MV-4-11 (cell line): Measurements from ENCODE around the gene EMILIN3.

ENCODE experiments used
- DNase-seq: peaks from one replicate; lab custom pipeline; 2025; lab: John Stamatoyannopoulos, UW

EMILIN3 gene

GRCh38 chr20:41391587-41392001 is 25.0 kb upstream of the EMILIN3 start:
- no peak for DNase-seq

DNA sequence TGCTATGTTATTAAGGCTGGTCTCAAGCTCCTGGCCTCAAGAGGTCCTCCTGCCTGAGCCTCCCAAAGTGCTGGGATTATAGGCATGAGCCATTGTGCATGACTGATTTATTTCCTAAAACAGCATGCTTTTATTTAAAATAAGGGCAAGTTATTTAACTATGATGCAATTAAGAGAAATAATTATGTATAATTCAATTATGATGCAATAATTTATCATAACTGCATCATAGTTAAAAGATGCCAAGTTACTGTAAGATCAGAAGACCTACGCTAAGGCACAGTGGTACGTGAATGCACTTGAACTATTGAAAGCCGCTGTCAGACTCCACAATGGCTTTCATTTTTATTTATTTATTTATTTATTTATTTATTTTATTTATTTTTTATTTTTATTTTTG is 24.3 kb upstream of the EMILIN3 start:
- no peak for DNase-seq

DNA sequence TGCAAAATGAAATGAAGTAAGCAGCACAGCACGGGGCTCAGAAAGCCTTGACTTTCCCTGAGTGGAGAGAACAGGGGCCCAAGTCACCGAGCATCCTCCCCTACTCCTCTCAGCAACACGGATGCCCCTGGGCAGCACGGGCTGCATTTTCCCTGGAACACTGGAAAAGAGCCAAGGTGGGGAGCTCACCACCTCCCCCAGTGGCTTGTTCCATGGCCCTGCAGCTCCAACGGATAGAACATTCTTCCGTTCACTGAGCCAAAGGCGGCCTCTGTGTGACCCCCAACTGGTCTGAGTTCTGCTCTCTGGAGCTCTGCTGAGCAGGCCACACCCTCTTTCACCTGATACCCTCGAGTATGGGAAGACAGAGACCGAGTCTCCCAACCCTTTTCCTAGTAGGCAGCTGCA is 20.8 kb upstream of the EMILIN3 start:
- no peak for DNase-seq

GRCh38 chr20:41386502-41387427 is 20.1 kb upstream of the EMILIN3 start:
- no peak for DNase-seq

DNA sequence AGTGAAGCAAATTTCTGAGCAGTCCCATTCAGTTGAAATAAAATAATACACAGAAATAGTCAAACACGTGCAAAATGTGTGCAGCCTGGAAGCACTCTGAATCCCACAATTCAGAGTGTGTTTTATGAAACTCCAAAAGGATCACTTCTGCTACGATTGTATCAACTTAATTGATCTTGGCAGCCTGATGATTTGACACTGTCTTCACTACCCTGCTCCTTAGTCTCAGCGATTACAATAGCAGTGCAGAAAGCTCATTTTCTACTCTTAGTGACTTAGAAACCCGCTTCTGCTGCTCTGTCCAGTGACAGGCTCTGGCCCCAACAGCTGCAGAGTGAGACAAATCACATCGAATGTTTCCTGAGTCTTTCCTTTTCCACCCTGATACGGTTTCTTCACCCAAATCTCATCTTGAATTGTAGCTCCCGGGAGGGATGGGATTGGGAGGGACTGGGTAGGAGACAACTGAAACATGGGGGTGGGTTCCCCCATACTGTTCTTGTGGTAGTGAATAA is 16.2 kb upstream of the EMILIN3 start:
- DNase-seq = no peak

DNA sequence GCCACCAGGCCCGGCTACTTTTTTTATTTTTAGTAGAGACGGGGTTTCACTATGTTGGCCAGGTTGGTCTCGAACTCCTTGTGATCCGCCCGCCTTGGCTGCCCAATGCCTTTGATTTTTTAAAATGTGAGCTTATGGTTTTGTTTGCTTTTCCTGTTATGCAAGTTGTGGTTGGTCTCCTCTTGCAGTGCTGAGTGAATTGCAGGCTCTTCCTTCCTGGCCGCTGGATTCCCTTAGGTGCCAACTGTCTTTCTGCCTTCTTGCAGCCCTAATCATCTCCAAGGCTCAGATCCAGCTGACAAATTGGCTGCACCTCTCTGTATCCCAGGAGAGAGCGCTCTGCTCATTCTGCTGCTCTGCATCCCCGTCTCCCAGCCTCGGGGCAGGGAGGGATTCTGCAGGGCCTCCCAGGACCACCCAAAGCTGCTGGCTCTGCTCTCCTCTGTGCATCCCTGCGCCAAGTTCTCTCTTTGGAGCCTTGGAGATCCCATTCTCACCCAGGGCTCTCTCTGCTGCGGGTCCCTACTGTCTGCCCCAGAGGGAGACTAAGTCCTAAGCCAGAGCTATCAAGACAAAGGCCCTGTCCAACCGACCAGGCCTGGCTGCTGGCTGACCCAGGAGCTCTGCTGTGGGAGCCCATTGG is 14.1 kb upstream of the EMILIN3 start:
- DNase-seq = peak; percentile 61

GRCh38 chr20:41379551-41379950 is 12.9 kb upstream of the EMILIN3 start:
- DNase-seq = peak; percentile 24

GRCh38 chr20:41377275-41377674 is 10.7 kb upstream of the EMILIN3 start:
- DNase-seq = no peak

DNA sequence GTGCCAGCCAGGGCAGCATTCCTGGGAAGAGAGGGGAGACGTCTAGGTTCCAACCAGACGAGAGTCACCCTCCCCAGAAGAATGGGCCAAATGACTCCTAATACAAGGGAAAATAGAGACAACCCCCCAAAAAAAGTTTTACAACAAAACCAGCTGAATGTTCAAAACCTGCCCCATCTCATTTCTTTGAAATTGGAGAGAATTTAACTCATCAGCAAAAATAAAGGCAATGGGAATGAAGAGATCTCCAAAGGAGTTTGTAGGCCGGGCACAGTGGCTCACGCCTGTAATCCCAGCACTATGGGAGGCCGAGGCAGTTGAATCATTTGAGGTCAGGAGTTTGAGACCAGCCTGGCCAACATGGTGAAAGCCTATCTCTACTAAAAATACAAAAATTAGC is 9.7 kb upstream of the EMILIN3 start:
- no peak for DNase-seq

GRCh38 chr20:41375846-41376245 is 9.2 kb upstream of the EMILIN3 start:
- no peak for DNase-seq

DNA sequence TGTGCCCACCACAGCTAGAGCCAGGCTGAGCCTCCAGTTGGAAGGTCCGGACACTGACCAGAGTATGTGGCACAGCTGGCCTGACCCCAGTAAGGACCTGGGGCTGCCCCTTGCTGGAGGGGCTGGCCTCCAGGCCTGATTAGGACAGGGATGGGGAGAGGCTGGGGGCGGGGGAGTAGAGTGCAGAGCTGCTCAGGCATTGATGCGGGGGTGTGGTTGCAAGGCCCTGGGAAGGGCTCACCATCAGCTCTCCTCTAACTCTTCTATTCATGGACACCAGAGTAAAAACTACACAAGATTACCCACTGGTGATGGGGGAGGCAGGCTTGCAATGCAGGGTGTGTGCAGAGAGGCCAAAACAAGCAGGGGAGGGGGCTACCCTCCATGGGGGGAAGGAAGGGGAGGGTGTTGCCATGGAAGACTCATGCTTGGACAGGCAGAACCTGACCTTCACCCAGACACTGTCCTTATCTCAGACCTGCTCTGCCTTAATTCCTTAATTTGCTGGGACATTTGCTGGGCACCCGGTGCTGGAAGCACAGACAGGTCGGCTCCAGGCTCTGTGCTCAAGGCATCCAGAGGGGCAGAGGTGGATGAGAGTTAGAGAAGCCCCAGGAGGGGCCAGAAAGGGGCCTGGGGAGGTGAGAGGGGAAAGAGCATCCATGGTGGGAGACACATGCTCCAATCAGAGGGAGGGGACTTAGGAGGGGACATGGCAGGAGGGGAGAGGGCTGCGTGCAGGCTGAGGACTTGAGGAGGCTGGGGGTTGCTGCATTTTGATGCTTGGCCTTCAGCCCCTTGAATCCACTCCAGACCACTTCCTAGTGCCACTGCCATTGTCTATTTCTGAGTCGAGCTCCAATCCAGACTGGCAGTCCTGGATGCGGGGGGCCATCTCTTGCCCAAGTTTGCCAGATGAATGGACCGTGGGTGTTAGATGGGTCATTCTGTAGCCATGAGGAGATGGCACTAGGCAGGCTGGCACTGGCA is 7.6 kb upstream of the EMILIN3 start:
- no peak for DNase-seq

GRCh38 chr20:41373251-41373783 is 6.7 kb upstream of the EMILIN3 start:
- no peak for DNase-seq

GRCh38 chr20:41371371-41371770 is 4.8 kb upstream of the EMILIN3 start:
- no peak for DNase-seq

- DNase-seq = no peak
Measured at GRCh38 chr20:41370176-41370575, 3.6 kb upstream of the EMILIN3 start.

DNA sequence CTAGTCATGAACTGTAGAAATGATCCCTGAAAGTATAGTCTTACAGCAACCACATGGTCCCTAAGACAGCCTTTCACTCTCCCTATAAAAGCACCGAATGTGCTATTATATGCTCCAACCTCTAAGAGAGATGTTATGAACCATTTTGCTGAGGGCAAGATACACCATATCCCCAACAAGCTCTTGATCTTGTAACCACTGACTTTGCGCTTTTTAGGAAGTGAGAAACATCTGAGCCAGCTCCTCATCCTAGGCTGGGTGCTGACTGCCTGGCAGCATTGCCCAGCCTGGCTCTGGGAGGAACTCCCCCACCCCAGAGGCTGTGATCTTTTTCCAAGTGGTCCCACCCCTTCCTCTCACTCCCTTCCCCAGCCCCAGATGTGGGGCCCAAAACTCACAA is 3.1 kb upstream of the EMILIN3 start:
- peak; percentile 92 for DNase-seq

GRCh38 chr20:41367956-41368355 is 1.3 kb upstream of the EMILIN3 start:
- no peak for DNase-seq

DNA sequence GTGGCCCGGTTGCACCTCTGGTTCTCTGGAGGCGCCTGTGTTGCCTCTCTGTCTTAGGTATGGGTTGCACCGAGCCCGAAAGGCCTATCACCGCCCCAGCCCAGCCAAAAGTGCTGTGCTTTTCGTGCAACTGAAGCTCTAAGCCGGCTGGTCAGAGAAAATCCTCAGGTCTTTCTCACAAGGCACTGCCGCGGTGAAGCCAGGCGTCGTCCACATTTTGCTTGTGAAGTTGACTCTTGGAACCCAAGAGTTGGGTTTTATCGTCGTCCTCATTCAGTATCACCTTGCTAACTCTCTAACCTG is 726 bp upstream of the EMILIN3 start:
- no peak for DNase-seq

- no peak for DNase-seq
Measured at GRCh38 chr20:41365777-41366545, 657 bp downstream of the EMILIN3 start.

GRCh38 chr20:41364967-41365765 is 1.5 kb downstream of the EMILIN3 start:
- DNase-seq = no peak

GRCh38 chr20:41364236-41364855 is 2.3 kb downstream of the EMILIN3 start:
- DNase-seq = no peak
